IPS-20b (cell line): ENCODE data around the gene TMEM37.

ENCODE experiments used
- H3K27ac ChIP-seq: one replicate; pipeline ENCODE4 v1.5.1; 2013; ENCODE audit warnings: low read length
- H3K27me3 ChIP-seq: 2 replicates; pipeline ENCODE4 v1.6.1; 2013; ENCODE audit warnings: mild to moderate bottlenecking, low read length, inconsistent platforms; ENCODE audit not compliant: insufficient read depth
- H3K36me3 ChIP-seq: 2 replicates; pipeline ENCODE4 v1.6.1; 2013; ENCODE audit warnings: low read depth, mild to moderate bottlenecking, inconsistent platforms, low read length, moderate library complexity; ENCODE audit not compliant: insufficient read depth
- H3K4me1 ChIP-seq: 2 replicates; pipeline ENCODE4 v1.6.1; 2013; ENCODE audit warnings: mild to moderate bottlenecking, control low read depth, inconsistent platforms, low read length, moderate library complexity; ENCODE audit not compliant: insufficient read depth
- H3K4me3 ChIP-seq: 2 replicates; pipeline ENCODE4 v1.5.1; 2013; ENCODE audit warnings: mild to moderate bottlenecking, low read length, inconsistent platforms
- H3K9ac ChIP-seq: 2 replicates; pipeline ENCODE4 v1.6.1; 2013; ENCODE audit warnings: low read depth, mild to moderate bottlenecking, inconsistent platforms, low read length, moderate library complexity
- H3K9me3 ChIP-seq: 2 replicates; pipeline ENCODE4 v1.6.1; 2013; ENCODE audit warnings: mild to moderate bottlenecking, low read depth, low read length, inconsistent platforms; ENCODE audit not compliant: insufficient read depth

TMEM37 gene, protein sequence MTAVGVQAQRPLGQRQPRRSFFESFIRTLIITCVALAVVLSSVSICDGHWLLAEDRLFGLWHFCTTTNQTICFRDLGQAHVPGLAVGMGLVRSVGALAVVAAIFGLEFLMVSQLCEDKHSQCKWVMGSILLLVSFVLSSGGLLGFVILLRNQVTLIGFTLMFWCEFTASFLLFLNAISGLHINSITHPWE

DNA sequence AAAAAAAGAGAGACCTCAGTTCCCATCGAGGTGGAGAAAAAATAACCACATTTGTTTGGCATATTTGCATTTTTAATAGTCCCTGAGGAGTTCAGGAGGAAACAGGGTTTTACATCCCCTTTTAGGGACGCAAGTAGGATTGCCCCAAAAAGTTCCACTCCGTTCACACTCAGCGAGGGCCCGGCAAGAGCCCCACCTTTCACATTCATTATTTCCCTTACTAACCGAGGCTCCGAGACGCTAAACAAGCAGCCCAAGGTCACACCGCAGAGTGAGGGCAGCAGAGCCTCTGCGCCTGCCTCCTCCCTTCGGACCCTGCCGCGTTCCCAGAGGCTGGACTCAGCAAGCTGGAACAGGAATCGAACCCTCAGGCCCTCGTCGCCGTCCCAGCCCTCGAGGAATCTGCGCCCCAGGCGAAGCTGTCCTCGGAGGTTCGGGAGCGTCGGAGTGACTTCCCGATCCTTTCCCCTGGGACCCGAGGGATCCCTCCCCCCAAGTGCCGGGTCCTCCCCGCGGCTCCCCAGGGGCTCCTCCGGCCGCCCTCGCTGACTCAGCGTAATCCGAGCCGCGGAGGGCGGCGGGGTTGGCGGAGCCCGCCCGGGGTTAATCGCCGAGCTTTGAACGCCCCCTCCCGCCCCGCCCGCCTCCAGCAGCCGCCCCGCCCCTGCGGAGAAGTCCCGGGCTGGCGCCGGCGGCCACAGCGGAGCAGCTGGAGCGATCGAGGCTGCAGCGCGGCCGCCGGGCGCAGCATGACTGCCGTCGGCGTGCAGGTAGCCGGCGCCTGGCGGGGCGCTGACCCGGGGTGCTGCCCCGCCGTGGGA lies at the start of gene TMEM37:
Gene TMEM37 (plus strand): TSS at position 700 of the 821 bp plus-strand sequence. CDS start 50 bp downstream, at position 750.
- Histone ChIP-seq H3K36me3 (no peaks in the 10 kb centered on the region), H3K4me1 (peaks cover 21% of the 10 kb centered on the region), H3K9ac (peak within 1 kb of the TSS; percentile 82), H3K27me3 (peaks cover 20% of the 10 kb centered on the region), H3K9me3 (no peaks in the 10 kb centered on the region), H3K27ac (peak within 1 kb of the TSS; percentile 18), H3K4me3 (peak within 1 kb of the TSS; percentile 90)

DNA sequence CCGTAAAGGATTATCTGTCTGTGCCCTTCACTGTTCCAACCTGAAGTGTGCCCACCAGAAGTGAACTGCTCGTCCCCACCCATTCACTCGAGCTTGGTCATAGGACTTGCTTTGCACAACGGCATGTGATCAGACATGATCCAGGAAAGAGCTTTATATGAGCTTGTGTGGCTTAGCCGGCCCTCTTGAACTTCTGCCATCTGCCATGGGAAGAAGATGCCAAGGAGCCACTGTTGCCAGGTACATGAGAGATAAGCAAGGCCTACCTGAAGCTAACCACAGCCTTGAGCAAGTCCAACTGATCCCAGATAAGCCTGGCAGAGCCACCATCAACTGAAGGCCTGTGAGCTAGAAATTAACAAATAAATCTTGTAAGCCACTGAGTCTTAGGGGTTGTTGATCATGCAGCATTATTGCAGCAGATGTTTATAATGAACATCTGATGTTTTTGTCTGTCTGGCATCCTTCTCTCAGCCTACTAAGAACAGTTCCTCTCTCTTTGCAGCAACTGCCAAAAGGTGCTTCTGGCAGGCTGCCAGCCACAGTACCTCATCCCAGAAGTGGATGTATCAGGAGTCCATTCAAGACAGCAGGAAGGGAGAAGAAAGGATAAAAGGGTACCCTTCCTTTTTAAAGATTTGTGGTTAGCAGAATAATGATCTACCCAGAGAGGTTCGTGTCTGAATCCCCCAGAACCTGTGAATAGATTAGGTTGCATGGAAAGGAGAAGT lies 48.1 kb upstream of the TMEM37 start:
- Histone ChIP-seq H3K4me3 (no peak overlapping the region), H3K9ac (no peak overlapping the region), H3K27ac (no peak overlapping the region), H3K36me3 (no peaks in the 10 kb centered on the region), H3K4me1 (no peaks in the 10 kb centered on the region; the same call in 1 of the 2 replicates), H3K27me3 (no peaks in the 10 kb centered on the region), H3K9me3 (no peaks in the 10 kb centered on the region)

DNA sequence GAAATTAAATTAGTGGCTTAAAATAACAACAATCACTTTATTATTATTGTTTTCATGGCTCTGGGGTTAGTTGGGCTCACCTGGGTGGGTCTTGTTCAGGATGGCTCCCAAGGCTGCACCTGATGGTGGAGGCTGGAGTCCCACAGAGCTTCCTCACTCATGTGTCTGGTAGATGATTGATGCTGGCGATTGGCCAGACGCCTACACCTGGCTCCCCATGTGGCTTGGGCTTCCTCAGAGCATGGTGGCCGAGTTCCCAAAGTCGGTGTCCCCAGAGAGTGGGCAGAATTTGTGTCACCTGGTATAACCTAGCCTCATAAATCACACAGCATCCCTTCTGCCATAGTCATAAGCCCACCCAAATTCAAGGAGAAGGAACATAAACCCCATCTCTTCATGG lies 46.7 kb upstream of the TMEM37 start:
- Histone ChIP-seq H3K27me3 (no peaks in the 10 kb centered on the region), H3K9me3 (no peaks in the 10 kb centered on the region), H3K4me3 (no peak overlapping the region), H3K4me1 (peaks cover 4% of the 10 kb centered on the region; the same call in 1 of the 2 replicates), H3K27ac (no peak overlapping the region), H3K36me3 (no peaks in the 10 kb centered on the region), H3K9ac (no peak overlapping the region)

DNA sequence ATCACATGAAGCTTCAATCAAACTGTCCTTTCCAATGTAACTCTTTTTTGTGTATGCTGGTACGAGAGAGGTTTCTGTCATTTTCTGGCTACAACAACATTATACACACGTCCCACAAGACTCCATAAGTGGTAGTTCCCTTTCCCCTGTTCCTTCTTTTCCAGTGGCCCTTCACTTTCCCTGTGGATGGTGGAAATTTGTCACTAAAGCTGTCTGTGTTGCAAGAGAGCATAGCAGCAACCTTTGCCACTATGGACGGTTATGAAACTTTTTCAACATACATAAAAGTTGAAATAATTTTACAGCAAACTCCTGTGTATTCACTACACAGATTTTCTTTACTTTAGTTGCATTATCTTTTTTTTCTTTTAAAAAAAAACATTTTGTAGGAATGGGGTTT lies 46.2 kb upstream of the TMEM37 start:
- Histone ChIP-seq H3K4me3 (no peak overlapping the region), H3K9ac (no peak overlapping the region), H3K27ac (no peak overlapping the region), H3K4me1 (peaks cover 4% of the 10 kb centered on the region; the same call in 1 of the 2 replicates), H3K36me3 (no peaks in the 10 kb centered on the region), H3K27me3 (no peaks in the 10 kb centered on the region), H3K9me3 (no peaks in the 10 kb centered on the region)

DNA sequence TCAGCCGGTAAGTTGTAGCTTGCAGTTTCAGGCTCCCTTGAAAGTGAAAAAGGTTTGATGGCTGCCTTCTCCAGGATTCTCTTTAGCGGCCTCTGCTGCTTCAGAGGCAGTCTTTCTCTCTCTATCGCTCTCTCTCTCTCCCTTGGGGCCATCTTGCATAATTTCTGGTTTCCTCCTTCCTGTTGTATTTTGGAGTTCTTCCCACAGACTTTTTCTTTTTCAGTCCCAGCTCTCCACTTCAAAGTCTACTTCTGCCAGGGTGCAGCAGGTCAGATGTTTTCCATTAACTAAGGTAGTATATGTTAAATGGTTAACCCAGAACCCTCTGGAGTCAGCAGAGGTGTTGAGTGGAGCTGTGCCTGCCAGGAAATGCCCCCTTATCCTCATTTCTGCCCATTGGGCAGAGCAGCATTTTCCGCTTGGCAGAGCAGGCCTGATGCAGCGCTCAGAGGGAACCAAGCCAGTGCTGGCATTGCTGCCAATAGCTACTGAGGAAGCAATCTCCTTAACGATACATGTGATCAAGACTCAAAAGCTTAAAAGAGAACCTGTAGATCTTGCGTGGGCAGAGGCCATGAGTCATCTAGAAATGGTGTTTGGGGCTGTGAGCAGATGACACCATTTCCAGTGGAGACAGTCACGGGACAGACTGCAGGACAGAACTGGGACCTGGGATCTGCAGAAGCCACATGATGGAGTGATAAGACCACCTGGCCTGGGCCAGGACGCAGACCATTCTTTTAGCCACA lies 44.1 kb upstream of the TMEM37 start:
- H3K9ac ChIP-seq, result no peak overlapping the region
- peaks cover 4% of the 10 kb centered on the region; the same call in 1 of the 2 replicates for H3K4me1 ChIP-seq
- H3K27me3 ChIP-seq, result no peaks in the 10 kb centered on the region
- H3K27ac ChIP-seq, result no peak overlapping the region
- no peaks in the 10 kb centered on the region for H3K36me3 ChIP-seq
- no peak overlapping the region for H3K4me3 ChIP-seq
- H3K9me3 ChIP-seq, result no peaks in the 10 kb centered on the region

DNA sequence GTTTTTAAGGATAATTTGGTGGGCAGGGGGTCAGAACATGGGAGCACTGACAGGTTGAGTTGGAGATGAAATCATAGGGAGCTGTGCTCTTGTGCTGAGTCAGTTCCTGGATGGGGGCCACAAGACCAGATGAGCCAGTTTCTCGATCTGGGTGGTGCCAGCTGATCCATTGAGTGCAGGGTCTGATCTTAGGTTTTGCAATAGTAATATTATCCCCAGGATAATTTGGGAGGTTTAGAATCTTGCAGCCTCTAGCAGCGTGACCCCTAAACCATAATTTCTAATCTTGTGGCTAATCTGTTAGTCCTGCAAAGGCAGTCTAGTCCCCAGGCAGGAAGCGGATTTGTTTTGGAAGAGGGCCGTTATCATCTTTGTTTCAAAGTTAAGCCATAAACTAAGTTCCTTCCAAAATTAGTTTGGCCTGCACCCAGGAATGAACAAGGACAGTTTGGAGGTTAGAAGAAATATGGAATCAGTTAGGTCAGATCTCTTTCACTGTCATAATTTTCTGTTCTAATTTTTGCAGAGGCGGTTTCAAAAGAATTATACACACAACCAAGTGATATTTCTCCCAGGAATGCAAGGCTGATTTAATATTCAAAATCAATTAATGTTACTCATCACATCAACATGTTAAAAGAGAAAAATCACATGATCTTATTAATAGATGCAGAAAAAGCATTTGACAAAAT lies 41.9 kb upstream of the TMEM37 start:
- Histone ChIP-seq H3K36me3 (no peaks in the 10 kb centered on the region), H3K9me3 (no peaks in the 10 kb centered on the region), H3K4me3 (no peak overlapping the region), H3K27ac (no peak overlapping the region), H3K4me1 (peaks cover 4% of the 10 kb centered on the region; the same call in 1 of the 2 replicates), H3K9ac (no peak overlapping the region), H3K27me3 (no peaks in the 10 kb centered on the region)

DNA sequence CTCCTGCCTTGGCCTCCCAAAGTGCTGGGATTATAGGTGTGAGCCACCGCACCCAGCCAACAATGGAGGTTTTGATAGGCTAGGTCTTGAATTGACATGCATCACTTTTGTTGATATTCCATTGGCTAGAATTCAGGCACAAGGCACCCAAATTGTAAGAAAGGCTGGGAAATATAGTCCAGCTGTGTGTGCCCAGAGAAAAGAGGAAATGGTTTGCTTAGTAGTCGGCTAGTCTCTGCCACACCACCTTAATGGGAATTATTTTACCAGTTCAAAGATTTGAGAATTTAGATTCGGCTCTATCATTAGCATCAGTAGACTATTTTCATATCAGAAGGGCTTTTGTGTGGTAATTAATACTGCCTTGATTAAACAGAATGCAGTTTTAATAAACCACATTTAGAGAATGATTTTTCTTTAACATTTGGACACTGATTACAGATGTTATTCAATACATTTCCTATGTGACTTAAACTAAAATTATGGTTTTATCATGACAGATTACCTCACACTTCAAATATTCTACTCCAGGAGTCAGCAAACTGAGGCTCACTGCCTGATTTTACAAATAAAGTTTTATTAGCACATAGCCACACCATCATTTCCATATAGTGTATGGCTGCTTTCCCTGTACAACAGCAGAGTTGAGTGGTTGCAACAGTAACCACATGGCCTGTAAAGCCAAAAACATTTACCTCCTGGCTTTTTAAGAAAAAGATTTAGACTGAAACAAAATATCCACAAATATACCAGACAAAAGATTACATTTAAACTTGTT lies 37.5 kb upstream of the TMEM37 start:
- no peak overlapping the region for H3K27ac ChIP-seq

DNA sequence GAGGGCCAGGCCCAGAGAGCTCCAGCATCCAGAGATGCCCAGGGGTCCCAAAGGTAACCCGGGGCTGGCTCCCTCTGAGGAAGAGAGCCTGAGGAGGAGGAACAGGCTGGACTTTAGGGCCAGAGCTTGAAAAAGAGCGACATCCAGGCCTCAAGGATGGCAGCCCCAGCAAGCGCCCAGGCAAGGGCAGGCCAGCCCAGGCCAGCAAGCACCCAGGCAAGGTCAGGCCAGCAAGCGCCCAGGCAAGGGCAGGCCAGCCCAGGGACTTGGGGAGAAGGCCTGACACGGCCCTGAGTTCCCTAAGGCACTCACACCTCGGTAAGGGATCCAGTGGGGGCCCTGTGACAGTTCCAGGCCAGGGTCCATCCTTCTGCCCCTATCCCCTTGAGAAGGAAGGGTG lies 34.5 kb upstream of the TMEM37 start:
- H3K4me3 ChIP-seq, result no peak overlapping the region
- no peak overlapping the region for H3K9ac ChIP-seq
- H3K27me3 ChIP-seq, result no peaks in the 10 kb centered on the region
- H3K27ac ChIP-seq, result no peak overlapping the region
- no peaks in the 10 kb centered on the region for H3K4me1 ChIP-seq
- H3K36me3 ChIP-seq, result no peaks in the 10 kb centered on the region
- no peaks in the 10 kb centered on the region for H3K9me3 ChIP-seq

More for the DNA sequence above, 37.5 kb upstream of the TMEM37 start:
- no peaks in the 10 kb centered on the region for H3K9me3 ChIP-seq
- no peak overlapping the region for H3K9ac ChIP-seq
- no peak overlapping the region for H3K4me3 ChIP-seq
- no peaks in the 10 kb centered on the region for H3K27me3 ChIP-seq
- no peaks in the 10 kb centered on the region for H3K36me3 ChIP-seq
- peaks cover 4% of the 10 kb centered on the region; the same call in 1 of the 2 replicates for H3K4me1 ChIP-seq

DNA sequence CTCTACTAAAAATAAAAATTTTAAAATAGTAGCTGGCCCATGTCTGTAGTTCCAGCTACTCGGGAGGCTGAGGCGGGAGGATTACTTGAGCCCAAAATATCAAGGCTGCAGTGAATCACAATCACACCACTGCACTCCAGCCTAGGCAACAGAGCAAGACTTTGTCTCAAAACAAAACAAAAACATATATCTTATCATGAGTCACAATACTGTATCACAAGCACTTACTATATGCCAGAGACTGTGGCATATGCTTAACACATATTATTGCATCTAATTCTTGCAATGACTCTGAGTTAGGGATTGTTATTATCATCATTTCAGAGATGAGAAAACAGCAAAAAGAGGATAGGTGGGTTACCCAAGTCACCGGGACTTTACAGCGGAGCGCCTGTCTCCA lies 29.5 kb upstream of the TMEM37 start:
- Histone ChIP-seq H3K36me3 (no peaks in the 10 kb centered on the region), H3K27ac (no peak overlapping the region), H3K4me3 (no peak overlapping the region), H3K27me3 (no peaks in the 10 kb centered on the region), H3K4me1 (no peaks in the 10 kb centered on the region), H3K9me3 (no peaks in the 10 kb centered on the region), H3K9ac (no peak overlapping the region)

DNA sequence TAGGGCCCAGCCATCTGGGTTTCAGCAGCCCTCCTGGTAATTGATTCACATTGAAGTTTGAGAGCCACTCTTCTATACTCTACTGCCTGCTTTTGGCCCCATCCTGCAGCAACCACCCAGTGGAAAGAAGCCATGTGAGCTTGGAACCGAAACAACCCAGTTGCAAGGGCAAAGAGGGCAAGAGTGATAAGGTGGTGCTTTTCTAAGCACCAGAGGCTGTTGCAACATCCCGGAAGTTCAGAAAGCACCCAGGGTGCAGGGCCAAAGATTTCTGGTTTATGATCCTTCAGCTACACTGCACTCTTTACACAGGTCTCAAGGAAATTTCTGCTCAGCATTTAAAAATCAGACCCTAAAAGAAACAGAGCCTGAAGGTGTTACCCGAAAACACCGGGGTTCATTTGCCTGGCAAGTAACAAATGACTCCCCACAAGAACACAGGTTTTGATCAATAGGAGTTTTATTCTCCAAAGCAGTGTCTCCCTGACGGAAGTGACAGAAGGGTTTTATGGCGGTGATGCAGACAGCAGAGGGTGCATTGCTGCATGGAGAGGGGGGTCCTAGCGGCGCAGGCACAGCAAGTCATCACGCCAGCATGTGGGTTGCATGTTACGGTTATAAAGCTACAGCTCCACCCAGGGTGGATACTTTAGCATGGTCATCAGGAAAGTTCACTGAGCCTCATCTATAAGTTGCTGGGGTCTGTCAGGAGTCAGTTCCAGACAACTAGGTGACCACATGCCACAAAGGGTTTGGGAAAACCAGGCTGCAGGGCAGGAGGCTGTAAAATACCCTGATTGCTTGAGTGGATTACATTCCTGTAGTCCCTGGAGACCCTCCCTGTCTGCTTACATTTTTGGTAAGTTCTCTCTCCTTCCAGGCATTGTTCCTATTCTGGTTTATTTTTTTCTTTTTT lies 28.8 kb upstream of the TMEM37 start:
- H3K27me3 ChIP-seq, result no peaks in the 10 kb centered on the region
- no peak overlapping the region for H3K9ac ChIP-seq
- H3K4me1 ChIP-seq, result peaks cover 1% of the 10 kb centered on the region; the same call in 1 of the 2 replicates
- H3K9me3 ChIP-seq, result no peaks in the 10 kb centered on the region
- H3K36me3 ChIP-seq, result no peaks in the 10 kb centered on the region
- no peak overlapping the region for H3K4me3 ChIP-seq
- H3K27ac ChIP-seq, result no peak overlapping the region
